ENCODE results near the gene PCDHGA1.

DNA sequence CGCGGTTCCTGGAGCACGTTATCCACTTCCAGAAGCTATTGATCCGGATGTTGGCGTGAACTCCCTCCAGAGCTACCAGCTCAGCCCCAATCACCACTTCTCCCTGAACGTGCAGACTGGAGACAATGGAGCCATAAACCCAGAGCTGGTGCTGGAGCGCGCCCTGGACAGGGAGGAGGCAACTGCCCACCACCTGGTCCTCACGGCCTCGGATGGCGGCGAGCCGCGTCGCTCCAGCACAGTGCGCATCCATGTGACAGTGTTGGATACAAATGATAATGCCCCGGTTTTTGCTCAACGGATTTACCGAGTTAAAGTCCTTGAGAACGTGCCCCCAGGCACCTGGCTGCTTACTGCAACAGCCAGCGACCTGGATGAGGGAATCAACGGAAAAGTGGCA, 73.1 kb downstream of the PCDHGA1 start:
- TF ChIP-seq POLR2A (IDR thresholded peaks at IDR 0.05; ENCODE audit: low read length) (no peak), GATA1 (IDR thresholded peaks at IDR 0.05; ENCODE audit: low read depth, low read length) (no peak)
